ENCODE results near the gene SFTA2.
A peak's percentile ranks its signal among the peaks of the same experiment; 100 is the strongest.

The SFTA2 gene

GRCh38 chr6:30893001-30893591 lies 38.9 kb downstream of the SFTA2 start:
- no peak overlapping the region for H3K27ac Mint-ChIP-seq
- peaks cover 2% of the 10 kb centered on the region for H3K4me1 Mint-ChIP-seq (ENCODE audit: low read depth)
- H3K27me3 Mint-ChIP-seq = no peaks in the 10 kb centered on the region
- H3K9me3 Mint-ChIP-seq (ENCODE audit: low read depth) = no peaks in the 10 kb centered on the region
- peaks cover 13% of the 10 kb centered on the region for H3K36me3 Mint-ChIP-seq
- H3K4me3 Mint-ChIP-seq = no peak overlapping the region

- Mint-ChIP-seq H3K27ac (no peak overlapping the region), H3K4me3 (no peak overlapping the region), H3K4me1 (ENCODE audit: low read depth) (peaks cover 2% of the 10 kb centered on the region), H3K9me3 (ENCODE audit: low read depth) (no peaks in the 10 kb centered on the region), H3K36me3 (peaks cover 12% of the 10 kb centered on the region), H3K27me3 (no peaks in the 10 kb centered on the region)
Measured at GRCh38 chr6:30891816-30892538, 40.0 kb downstream of the SFTA2 start.

GRCh38 chr6:30891450-30891723 lies 40.6 kb downstream of the SFTA2 start:
- Mint-ChIP-seq H3K4me3 (no peak overlapping the region), H3K4me1 (ENCODE audit: low read depth) (peaks cover 7% of the 10 kb centered on the region), H3K9me3 (ENCODE audit: low read depth) (no peaks in the 10 kb centered on the region), H3K27me3 (no peaks in the 10 kb centered on the region), H3K27ac (no peak overlapping the region), H3K36me3 (peaks cover 12% of the 10 kb centered on the region)

- peaks cover 13% of the 10 kb centered on the region for H3K4me1 Mint-ChIP-seq (ENCODE audit: low read depth)
- no peaks in the 10 kb centered on the region for H3K27me3 Mint-ChIP-seq
- H3K4me3 Mint-ChIP-seq = no peak overlapping the region
- no peak overlapping the region for H3K27ac Mint-ChIP-seq
- peaks cover 12% of the 10 kb centered on the region for H3K36me3 Mint-ChIP-seq
- no peaks in the 10 kb centered on the region for H3K9me3 Mint-ChIP-seq (ENCODE audit: low read depth)
Measured at GRCh38 chr6:30890646-30891449, 41.1 kb downstream of the SFTA2 start.

GRCh38 chr6:30889921-30890645 lies 41.9 kb downstream of the SFTA2 start:
- Mint-ChIP-seq H3K4me1 (ENCODE audit: low read depth) (peaks cover 20% of the 10 kb centered on the region), H3K4me3 (no peak overlapping the region), H3K9me3 (ENCODE audit: low read depth) (no peaks in the 10 kb centered on the region), H3K27ac (no peak overlapping the region), H3K27me3 (no peaks in the 10 kb centered on the region), H3K36me3 (peaks cover 12% of the 10 kb centered on the region)

- H3K9me3 Mint-ChIP-seq (ENCODE audit: low read depth) = no peaks in the 10 kb centered on the region
- H3K4me3 Mint-ChIP-seq = no peak overlapping the region
- H3K27ac Mint-ChIP-seq = no peak overlapping the region
- peaks cover 7% of the 10 kb centered on the region for H3K36me3 Mint-ChIP-seq
- H3K27me3 Mint-ChIP-seq = no peaks in the 10 kb centered on the region
- H3K4me1 Mint-ChIP-seq (ENCODE audit: low read depth) = peaks cover 24% of the 10 kb centered on the region
Measured at GRCh38 chr6:30889496-30889885, 42.5 kb downstream of the SFTA2 start.

- Mint-ChIP-seq H3K27ac (peak overlapping the region; percentile 22), H3K27me3 (no peaks in the 10 kb centered on the region), H3K4me1 (ENCODE audit: low read depth) (peaks cover 24% of the 10 kb centered on the region), H3K36me3 (peaks cover 7% of the 10 kb centered on the region), H3K9me3 (ENCODE audit: low read depth) (no peaks in the 10 kb centered on the region), H3K4me3 (no peak overlapping the region)
Measured at GRCh38 chr6:30888816-30889495, 43.0 kb downstream of the SFTA2 start.

GRCh38 chr6:30887901-30888815 lies 43.8 kb downstream of the SFTA2 start:
- Mint-ChIP-seq H3K27me3 (no peaks in the 10 kb centered on the region), H3K36me3 (peaks cover 7% of the 10 kb centered on the region), H3K4me1 (ENCODE audit: low read depth) (peaks cover 30% of the 10 kb centered on the region), H3K4me3 (no peak overlapping the region), H3K27ac (peak overlapping the region; percentile 43), H3K9me3 (ENCODE audit: low read depth) (no peaks in the 10 kb centered on the region)

- H3K36me3 Mint-ChIP-seq = peaks cover 3% of the 10 kb centered on the region
- H3K27me3 Mint-ChIP-seq = no peaks in the 10 kb centered on the region
- H3K4me3 Mint-ChIP-seq = peak overlapping the region; percentile 90
- H3K4me1 Mint-ChIP-seq (ENCODE audit: low read depth) = peaks cover 33% of the 10 kb centered on the region
- H3K27ac Mint-ChIP-seq = no peak overlapping the region
- no peaks in the 10 kb centered on the region for H3K9me3 Mint-ChIP-seq (ENCODE audit: low read depth)
Measured at GRCh38 chr6:30886897-30887255, 45.1 kb downstream of the SFTA2 start.

- Mint-ChIP-seq H3K36me3 (peaks cover 3% of the 10 kb centered on the region), H3K9me3 (ENCODE audit: low read depth) (no peaks in the 10 kb centered on the region), H3K27ac (peak overlapping the region; percentile 81), H3K4me1 (ENCODE audit: low read depth) (peaks cover 33% of the 10 kb centered on the region), H3K27me3 (no peaks in the 10 kb centered on the region), H3K4me3 (peak overlapping the region; percentile 90)
Measured at GRCh38 chr6:30885999-30886896, 45.7 kb downstream of the SFTA2 start.

GRCh38 chr6:30885481-30885998 lies 46.4 kb downstream of the SFTA2 start:
- Mint-ChIP-seq H3K27ac (peak overlapping the region; percentile 81), H3K9me3 (ENCODE audit: low read depth) (no peaks in the 10 kb centered on the region), H3K4me1 (ENCODE audit: low read depth) (peaks cover 33% of the 10 kb centered on the region), H3K36me3 (peaks cover 3% of the 10 kb centered on the region), H3K4me3 (peak overlapping the region; percentile 90), H3K27me3 (no peaks in the 10 kb centered on the region)

- Mint-ChIP-seq H3K36me3 (peaks cover 3% of the 10 kb centered on the region), H3K4me3 (peak overlapping the region; percentile 90), H3K27ac (peak overlapping the region; percentile 81), H3K27me3 (no peaks in the 10 kb centered on the region), H3K4me1 (ENCODE audit: low read depth) (peaks cover 33% of the 10 kb centered on the region), H3K9me3 (ENCODE audit: low read depth) (no peaks in the 10 kb centered on the region)
Measured at GRCh38 chr6:30884521-30885480, 47.2 kb downstream of the SFTA2 start.

Data from activated naive CD8-positive, alpha-beta T cell (primary cell).